GM19467 (cell line): ENCODE data around the gene GPR135.

Experiments
- ATAC-seq: cut with Tn5 transposase; IDR thresholded peaks from one replicate; pipeline ENCODE4 v1.9.1; 2021; ENCODE audit warnings: mild to moderate bottlenecking, moderate library complexity; ENCODE audit not compliant: unreplicated experiment

The GPR135 gene

DNA sequence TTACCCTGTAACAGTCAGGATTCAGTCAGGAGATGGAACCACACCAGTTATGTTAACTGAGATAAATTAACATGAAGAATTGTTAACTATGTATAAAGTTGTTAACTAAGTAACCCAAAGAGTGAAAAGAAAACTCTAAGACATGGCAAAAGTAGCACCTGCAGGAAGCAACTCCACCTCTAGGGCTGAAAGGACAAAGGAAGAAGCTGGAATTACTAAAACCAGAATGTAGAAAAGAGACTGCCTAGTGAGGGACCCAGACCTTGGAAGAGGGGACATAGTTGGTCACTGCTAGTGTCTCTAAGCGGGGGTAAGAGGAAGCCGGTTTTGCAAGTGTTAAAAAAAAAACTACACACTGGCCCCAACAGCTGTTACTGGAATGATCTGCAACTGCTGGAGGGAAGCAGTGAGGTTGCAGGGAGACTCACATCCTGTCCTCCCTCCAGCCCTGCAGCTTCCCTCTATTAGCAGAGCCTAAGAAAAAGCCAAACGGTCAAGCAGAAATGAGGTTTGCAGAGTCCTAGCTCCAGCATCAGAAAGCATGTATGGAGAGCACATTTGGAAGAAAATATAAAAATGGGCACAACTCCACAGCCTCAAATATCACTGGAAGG is 39.8 kb downstream of the GPR135 start:
- ATAC-seq, result no peak

DNA sequence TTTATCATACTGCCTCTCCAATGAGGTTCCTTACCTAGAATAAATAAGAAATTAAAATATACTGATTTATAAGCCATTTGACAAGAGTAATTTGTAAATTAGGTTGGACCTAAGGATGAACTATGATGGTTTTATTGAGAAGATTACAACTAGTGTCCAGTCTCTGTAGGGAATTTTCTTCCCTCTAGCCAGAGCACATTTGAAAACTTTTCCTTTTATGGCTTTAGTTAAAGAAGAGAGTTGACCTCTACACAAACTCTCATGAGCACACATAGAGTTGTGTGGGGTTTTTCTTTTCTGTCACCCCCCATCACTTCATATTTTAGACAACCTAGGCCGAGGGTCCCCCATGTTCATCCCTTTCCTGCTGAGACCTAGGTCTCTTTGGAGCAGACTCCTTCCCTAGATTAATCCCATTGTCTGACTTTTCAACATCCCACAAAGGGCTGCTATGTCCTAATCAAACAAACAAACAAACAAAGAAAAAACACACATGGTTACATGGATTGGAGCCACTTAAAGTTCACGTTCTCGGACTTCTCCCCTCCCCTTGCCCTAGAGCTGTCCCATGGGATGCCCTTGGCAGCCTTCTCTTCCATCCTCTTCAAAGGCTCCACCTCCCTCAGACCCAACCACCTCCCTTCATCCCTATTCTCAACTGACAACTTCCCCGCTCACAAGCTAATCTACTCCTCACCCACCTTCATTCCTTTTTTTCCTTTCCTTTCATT is 40.7 kb downstream of the GPR135 start:
- no peak for ATAC-seq

DNA sequence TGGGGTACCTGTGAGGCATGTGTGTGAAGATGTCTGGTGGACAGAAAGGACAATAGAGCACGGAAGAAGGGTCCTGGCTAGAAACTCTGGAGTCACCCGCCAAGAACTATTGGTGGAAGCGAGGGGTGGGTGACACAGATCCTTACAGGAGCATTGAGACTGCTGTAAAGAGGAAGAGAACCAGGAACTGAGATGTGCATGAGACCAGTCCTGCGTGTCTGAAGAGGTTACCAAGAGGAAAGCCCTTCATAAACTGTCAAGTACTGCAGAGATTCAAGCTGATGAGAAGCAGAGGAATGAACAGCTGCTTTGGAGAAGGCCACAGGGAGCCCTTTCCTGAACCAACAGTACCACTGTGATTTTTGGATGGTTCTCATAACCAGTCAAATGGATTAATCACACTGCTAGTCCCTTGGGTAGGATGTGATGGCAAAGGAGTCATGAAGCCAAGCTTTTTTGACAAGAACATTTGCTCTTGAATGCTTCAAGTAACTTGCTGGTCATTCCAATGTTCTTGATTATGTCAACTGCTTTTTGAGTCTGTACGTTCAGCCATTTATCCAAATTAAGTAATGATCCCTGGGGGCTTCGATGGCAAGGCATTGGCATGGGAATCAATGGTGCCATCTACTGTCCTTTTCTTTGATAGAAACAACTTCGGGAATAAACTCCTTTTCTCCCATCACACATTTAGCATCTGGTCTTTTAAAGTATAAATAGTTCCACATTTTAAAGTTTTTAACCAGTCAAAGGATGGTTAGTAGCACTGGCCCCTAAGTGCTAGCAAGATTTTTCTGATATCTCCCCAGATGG is 42.9 kb downstream of the GPR135 start:
- ATAC-seq, result no peak

DNA sequence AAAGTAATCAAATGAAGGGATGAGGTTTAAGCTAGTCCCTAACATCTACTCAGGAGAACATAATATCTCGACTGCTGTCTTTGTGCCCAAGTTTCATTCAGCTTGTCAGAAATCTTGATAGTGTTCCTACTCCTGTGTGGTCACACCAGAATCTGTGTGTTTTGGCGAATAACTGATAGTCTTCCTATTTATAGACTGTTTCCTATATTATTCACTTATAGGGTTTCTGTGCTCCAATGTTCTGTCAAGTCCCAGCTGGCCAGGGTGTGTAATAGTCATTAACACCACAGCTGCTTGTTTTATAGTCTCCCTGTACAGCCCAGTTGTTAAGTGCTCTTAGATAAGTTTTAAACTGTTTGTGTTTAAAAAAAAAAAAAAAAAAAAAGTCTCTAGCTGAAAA is 45.9 kb downstream of the GPR135 start:
- ATAC-seq, result no peak

DNA sequence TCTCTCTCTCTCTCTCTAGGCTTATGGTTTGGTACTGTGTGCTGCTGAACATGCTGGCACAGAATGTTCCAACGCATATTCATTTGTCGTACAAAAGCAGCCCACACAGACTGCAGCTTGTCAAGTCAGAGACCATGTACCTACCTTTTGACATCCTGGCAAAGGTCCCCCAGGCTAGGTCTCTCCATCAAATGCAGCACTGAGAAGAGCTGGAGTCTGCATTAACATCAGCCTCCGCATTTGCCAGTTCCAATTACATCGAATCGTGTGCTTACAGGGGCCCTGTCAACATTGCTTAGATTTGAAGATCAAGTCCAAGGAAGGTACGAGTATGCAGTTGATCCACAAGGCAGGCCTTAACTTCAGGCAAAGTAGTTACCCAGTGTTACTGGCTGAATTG is 47.9 kb downstream of the GPR135 start:
- no peak for ATAC-seq

DNA sequence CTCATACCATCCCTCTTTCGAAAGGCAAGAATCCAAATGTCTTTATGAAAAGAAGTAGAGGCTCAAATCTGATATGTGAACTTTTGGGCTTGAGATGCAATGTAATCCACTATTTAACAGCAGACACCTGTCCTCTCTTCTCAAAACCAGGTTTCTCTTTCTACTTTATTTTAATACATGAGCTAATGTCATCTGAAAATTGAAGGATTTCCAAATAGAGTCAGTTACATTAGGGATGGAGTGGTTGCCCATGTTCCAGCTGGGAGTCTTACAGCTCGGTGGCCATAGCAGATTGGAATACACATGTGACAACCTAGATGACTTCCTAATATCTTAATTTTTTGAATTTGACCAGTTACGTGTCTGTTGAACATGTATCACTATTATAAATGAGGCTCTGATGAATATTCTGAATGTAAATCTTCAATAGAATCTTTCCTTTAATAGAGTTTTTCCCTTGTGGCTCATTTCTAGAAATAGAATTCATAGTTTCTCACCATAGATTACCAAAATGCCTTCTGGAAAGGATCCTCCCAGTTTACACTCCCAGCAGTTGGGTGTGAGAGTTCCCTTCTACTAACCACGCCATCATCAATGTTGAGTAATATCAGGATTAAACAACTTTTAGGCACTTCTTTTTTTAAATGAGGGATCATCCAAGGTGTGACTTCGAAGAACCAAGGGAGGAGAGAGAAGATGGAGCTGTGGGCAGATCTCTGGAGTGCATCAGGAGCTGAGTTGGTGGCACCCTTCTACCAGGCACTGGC is 49.2 kb downstream of the GPR135 start:
- no peak for ATAC-seq
